Measurements from ENCODE around the gene LDLR. TPM values are rescaled to one million over a fixed set of nuclear protein-coding genes. Genes with fewer than 3 reads are reported as not detected.

Gene LDLR
- total RNA-seq, 1 experiment from 2014 or later = 182 TPM

DNA sequence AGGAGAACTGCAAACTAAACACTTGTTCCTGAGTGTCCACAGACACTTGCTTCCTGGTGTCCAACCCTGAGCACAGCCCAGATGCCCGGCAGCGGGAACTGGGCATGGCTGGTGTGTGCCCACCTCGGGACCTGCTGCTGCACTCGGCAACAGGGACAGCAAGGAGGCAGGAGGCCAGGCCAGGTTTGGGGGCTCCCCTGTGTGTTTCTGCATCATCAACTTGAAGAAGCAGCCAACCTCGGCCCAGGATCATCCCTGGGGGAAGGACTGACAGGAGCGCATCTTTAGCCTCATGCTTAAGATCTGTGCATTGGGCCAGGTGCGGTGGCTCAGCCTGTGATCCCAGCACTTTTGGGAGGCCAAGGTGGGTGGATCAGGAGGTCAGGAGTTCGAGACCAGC lies 35.1 kb upstream of the LDLR start:
- TF ChIP-seq EZH2 (IDR thresholded peaks at IDR 0.05; ENCODE audit: low read depth) = no peak
- TF ChIP-seq, protein P1, sequence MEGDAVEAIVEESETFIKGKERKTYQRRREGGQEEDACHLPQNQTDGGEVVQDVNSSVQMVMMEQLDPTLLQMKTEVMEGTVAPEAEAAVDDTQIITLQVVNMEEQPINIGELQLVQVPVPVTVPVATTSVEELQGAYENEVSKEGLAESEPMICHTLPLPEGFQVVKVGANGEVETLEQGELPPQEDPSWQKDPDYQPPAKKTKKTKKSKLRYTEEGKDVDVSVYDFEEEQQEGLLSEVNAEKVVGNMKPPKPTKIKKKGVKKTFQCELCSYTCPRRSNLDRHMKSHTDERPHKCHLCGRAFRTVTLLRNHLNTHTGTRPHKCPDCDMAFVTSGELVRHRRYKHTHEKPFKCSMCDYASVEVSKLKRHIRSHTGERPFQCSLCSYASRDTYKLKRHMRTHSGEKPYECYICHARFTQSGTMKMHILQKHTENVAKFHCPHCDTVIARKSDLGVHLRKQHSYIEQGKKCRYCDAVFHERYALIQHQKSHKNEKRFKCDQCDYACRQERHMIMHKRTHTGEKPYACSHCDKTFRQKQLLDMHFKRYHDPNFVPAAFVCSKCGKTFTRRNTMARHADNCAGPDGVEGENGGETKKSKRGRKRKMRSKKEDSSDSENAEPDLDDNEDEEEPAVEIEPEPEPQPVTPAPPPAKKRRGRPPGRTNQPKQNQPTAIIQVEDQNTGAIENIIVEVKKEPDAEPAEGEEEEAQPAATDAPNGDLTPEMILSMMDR (conservative IDR thresholded peaks at IDR 0.05) = no peak
- CTCF ChIA-PET = no interaction called here
- H4K20me1 ChIP-seq (ENCODE audit: insufficient read depth) = peaks cover 9% of the 10 kb centered on the region; the same call in 1 of the 2 replicates
- POLR2A ChIA-PET (ENCODE audit: unreplicated experiment) = no interaction called here
- intact Hi-C loops (cut with micrococcal nuclease; ENCODE audit: unreplicated experiment) = no loop called here
- no peaks in the 10 kb centered on the region for H3K79me2 ChIP-seq (ENCODE audit: low read depth)
- no peaks in the 10 kb centered on the region for H3K9me2 ChIP-seq (ENCODE audit: insufficient read depth)
- no peak overlapping the region for H2AFZ ChIP-seq
- no peak overlapping the region for H3K27ac ChIP-seq
- no TSS peak for BruUV-seq (replicated peaks)
- no peaks in the 10 kb centered on the region for H3K4me1 ChIP-seq (replicated peaks; ENCODE audit: insufficient read depth)
- DNase-seq = no peak
- H3K4me2 ChIP-seq = no peak overlapping the region
- no peak overlapping the region for H3K4me3 ChIP-seq
- no peaks in the 10 kb centered on the region for H3K27me3 ChIP-seq (ENCODE audit: insufficient read depth, low read depth)
- H3K9me3 ChIP-seq (ENCODE audit: insufficient read depth, low read depth) = no peaks in the 10 kb centered on the region
- H3K36me3 ChIP-seq (ENCODE audit: low read depth) = peaks cover 5% of the 10 kb centered on the region; the same call in 1 of the 2 replicates
- peaks cover 2% of the 10 kb centered on the region; the same call in 1 of the 2 replicates for H3F3A ChIP-seq (ENCODE audit: insufficient read depth, low read depth)

DNA sequence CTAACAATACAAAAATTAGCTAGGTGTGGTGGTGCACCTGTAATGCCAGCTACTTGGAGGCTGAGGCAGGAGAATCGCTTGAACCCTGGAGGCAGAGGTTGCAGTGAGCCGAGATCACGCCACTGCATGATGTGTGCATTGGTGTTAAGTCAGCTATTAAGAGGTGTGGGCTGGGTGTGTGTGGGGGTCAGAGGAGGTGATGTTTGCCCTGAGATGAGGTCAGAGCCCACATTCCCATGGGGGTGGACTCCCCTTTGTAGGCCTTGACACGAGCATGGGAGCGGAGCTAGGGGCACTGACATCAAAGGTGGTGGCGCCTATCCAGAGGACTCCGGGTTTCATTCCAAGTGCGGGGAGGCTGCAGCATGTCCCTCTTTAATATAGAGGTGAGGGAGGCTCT lies 34.6 kb upstream of the LDLR start:
- no peak overlapping the region for H3K4me2 ChIP-seq
- TF ChIP-seq EZH2 (IDR thresholded peaks at IDR 0.05; ENCODE audit: low read depth) = no peak
- TF ChIP-seq, protein P1 (conservative IDR thresholded peaks at IDR 0.05) = no peak
- DNase-seq = no peak
- ChIA-PET POLR2A (ENCODE audit: unreplicated experiment) (no interaction called here), CTCF (no interaction called here)
- H4K20me1 ChIP-seq (ENCODE audit: insufficient read depth) = peaks cover 9% of the 10 kb centered on the region; the same call in 1 of the 2 replicates
- no peak overlapping the region for H3K27ac ChIP-seq
- no peaks in the 10 kb centered on the region for H3K9me2 ChIP-seq (ENCODE audit: insufficient read depth)
- no peaks in the 10 kb centered on the region for H3K27me3 ChIP-seq (ENCODE audit: insufficient read depth, low read depth)
- no peak overlapping the region for H2AFZ ChIP-seq
- peaks cover 2% of the 10 kb centered on the region; the same call in 1 of the 2 replicates for H3F3A ChIP-seq (ENCODE audit: insufficient read depth, low read depth)
- intact Hi-C loops (cut with micrococcal nuclease; ENCODE audit: unreplicated experiment) = no loop called here
- H3K36me3 ChIP-seq (ENCODE audit: low read depth) = peaks cover 5% of the 10 kb centered on the region; the same call in 1 of the 2 replicates
- no TSS peak for BruUV-seq (replicated peaks)
- no peaks in the 10 kb centered on the region for H3K79me2 ChIP-seq (ENCODE audit: low read depth)
- H3K9me3 ChIP-seq (ENCODE audit: insufficient read depth, low read depth) = no peaks in the 10 kb centered on the region
- H3K4me1 ChIP-seq (replicated peaks; ENCODE audit: insufficient read depth) = no peaks in the 10 kb centered on the region
- H3K4me3 ChIP-seq = no peak overlapping the region

DNA sequence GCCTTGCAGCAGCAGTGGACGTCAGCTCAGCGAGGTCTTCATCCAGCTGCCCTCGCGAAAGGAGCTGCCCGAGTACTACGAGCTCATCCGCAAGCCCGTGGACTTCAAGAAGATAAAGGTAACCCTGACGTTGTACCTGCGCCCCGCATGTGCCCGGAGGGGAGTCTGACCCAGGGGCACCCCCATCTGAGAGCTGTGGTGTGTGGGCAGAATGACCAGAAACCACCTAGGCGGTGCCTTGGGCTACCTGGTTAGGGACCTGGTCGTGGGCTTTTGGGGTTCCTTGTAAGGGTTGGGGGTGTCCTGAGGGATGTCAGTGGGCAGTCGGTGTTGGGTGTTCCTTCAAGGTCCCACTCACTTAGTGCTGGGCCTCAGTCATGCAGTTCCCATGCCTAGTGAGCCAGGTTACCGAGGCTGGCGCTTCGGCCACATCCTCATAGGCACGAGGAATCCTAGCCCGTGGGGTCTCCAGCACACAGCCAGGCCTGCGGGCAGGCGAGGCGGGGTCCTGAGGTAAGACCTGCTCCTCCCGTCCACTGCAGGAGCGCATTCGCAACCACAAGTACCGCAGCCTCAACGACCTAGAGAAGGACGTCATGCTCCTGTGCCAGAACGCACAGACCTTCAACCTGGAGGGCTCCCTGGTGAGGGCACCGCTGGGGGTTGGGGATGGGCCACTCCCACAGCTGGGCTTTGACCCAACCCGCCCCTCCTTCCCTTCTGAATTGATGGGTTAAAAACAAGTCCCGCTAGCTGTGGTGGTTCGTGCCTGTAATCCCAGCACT lies 30.8 kb upstream of the LDLR start:
- ChIA-PET CTCF (no interaction called here), POLR2A (ENCODE audit: unreplicated experiment) (interaction anchor here (0.7 kb wide), 1 partner anchor 117 kb away, joined by 9 read pairs; no protein-coding TSS in a partner anchor)

More for the DNA sequence above, 30.8 kb upstream of the LDLR start:
- H3K27ac ChIP-seq = no peak overlapping the region
- H3K4me1 ChIP-seq (replicated peaks; ENCODE audit: insufficient read depth) = no peaks in the 10 kb centered on the region
- no peak for DNase-seq
- intact Hi-C loops (cut with micrococcal nuclease; ENCODE audit: unreplicated experiment) = no loop called here
- peaks cover 2% of the 10 kb centered on the region; the same call in 1 of the 2 replicates for H3F3A ChIP-seq (ENCODE audit: insufficient read depth, low read depth)
- H3K9me3 ChIP-seq (ENCODE audit: insufficient read depth, low read depth) = no peaks in the 10 kb centered on the region
- no TSS peak for BruUV-seq (replicated peaks)
- H3K9me2 ChIP-seq (ENCODE audit: insufficient read depth) = no peaks in the 10 kb centered on the region
- no peak overlapping the region for H2AFZ ChIP-seq
- H3K4me2 ChIP-seq = no peak overlapping the region
- TF ChIP-seq, protein P1 (conservative IDR thresholded peaks at IDR 0.05) = no peak
- TF ChIP-seq EZH2 (IDR thresholded peaks at IDR 0.05; ENCODE audit: low read depth) = no peak
- no peaks in the 10 kb centered on the region for H3K79me2 ChIP-seq (ENCODE audit: low read depth)
- H4K20me1 ChIP-seq (ENCODE audit: insufficient read depth) = peaks cover 5% of the 10 kb centered on the region; the same call in 1 of the 2 replicates
- H3K4me3 ChIP-seq = no peak overlapping the region
- H3K36me3 ChIP-seq (ENCODE audit: low read depth) = peaks cover 5% of the 10 kb centered on the region; the same call in 1 of the 2 replicates
- H3K27me3 ChIP-seq (ENCODE audit: insufficient read depth, low read depth) = no peaks in the 10 kb centered on the region

Measured in PC-9 (cell line).